Measurements from ENCODE around the gene NYAP1.

DNA sequence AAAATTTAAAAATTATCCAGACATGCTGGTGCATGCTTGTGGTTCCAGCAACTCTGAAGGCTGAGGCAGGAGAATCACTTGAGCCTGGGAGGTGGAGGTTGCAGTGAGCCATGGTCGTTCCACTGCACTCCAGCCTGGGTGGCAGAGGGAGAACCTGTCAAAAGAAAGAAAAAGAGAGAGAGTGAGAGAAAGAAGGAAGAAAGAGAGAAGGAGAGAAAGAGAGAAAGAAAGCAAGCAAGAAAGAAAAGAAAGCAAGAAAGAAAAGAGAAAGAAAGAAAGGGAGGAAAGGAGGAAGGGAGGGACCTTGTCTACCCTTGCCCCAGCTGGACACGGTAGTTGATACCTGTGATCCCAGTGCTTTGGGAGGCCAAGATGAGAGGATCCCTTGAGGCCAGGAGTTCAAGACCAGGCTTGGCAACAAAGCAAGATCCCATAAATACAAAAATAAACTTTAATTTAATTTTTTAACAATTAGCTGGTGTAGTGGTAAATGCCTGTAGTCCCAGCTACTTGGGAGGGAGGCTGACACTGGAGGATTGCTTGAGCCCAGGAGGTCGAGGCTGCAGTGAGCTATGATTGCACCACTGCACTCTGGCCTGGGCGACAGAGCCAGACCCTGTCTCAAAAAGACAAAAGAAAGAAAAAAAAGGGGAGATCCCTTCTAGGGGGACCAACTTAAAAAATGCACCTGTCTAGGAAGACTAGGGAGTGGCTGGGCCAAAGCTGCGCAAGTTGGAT, 9.2 kb downstream of the NYAP1 start:
- no peak for TF ChIP-seq ZNF114 (tag by site-specific recombination; IDR thresholded peaks at IDR 0.05)
- TF ChIP-seq CTCF (tag by site-specific recombination; IDR thresholded peaks at IDR 0.05) = no peak
- TF ChIP-seq ZNF174 (tag by site-specific recombination; IDR thresholded peaks at IDR 0.05) = no peak
- no peak for TF ChIP-seq MYNN (tag by site-specific recombination; IDR thresholded peaks at IDR 0.05; ENCODE audit: borderline replicate concordance)
- TF ChIP-seq, protein P1, sequence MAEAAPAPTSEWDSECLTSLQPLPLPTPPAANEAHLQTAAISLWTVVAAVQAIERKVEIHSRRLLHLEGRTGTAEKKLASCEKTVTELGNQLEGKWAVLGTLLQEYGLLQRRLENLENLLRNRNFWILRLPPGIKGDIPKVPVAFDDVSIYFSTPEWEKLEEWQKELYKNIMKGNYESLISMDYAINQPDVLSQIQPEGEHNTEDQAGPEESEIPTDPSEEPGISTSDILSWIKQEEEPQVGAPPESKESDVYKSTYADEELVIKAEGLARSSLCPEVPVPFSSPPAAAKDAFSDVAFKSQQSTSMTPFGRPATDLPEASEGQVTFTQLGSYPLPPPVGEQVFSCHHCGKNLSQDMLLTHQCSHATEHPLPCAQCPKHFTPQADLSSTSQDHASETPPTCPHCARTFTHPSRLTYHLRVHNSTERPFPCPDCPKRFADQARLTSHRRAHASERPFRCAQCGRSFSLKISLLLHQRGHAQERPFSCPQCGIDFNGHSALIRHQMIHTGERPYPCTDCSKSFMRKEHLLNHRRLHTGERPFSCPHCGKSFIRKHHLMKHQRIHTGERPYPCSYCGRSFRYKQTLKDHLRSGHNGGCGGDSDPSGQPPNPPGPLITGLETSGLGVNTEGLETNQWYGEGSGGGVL (tag by site-specific recombination; IDR thresholded peaks at IDR 0.05) = no peak
- TF ChIP-seq ZSCAN23 (tag by site-specific recombination; IDR thresholded peaks at IDR 0.05) = no peak
- no peak for TF ChIP-seq MZF1 (tag by site-specific recombination; IDR thresholded peaks at IDR 0.05; ENCODE audit: borderline replicate concordance)
- TF ChIP-seq ZNF132 (tag by site-specific recombination; IDR thresholded peaks at IDR 0.05; ENCODE audit: borderline replicate concordance) = no peak
